M059J (cell line): Measurements from ENCODE around the gene HDAC10. TPM values are rescaled to one million over a fixed set of nuclear protein-coding genes. Genes with fewer than 3 reads are reported as not detected.
A peak's percentile ranks its signal among the peaks of the same experiment; 100 is the strongest.
"Not testable (repeated sequence)": the region's sequence is repeated elsewhere in the genome, so short reads cannot be mapped to it uniquely, and the experiment has no call there.

Source experiments
- DNase-seq: peaks from one replicate; pipeline ENCODE4 v3.0.0-alpha.2; 2012; ENCODE audit warnings: low read depth
- total RNA-seq: library from RNA; depleted of rRNA; stranded (reverse); fragments of >200 nt; shearing (Covaris generic); gene quantifications from 2 replicates; pipeline ENCODE4 v1.2.3, GENCODE V29; 2014

Gene HDAC10
- total RNA-seq, 1 experiment from 2014 or later, result 12.3 TPM

GRCh38 chr22:50285568-50286229 lies 34.6 kb upstream of the HDAC10 start:
- no peak for DNase-seq

- DNase-seq, result no peak
These were observed 33.4 kb upstream of the HDAC10 start for GRCh38 chr22:50284479-50284878.

GRCh38 chr22:50283821-50284220 lies 32.8 kb upstream of the HDAC10 start:
- no peak for DNase-seq

GRCh38 chr22:50282361-50283155 lies 31.5 kb upstream of the HDAC10 start:
- peak; percentile 79 for DNase-seq

- no peak for DNase-seq
These were observed 30.9 kb upstream of the HDAC10 start for GRCh38 chr22:50281957-50282356.

- DNase-seq, result no peak
These were observed 30.3 kb upstream of the HDAC10 start for GRCh38 chr22:50281384-50281760.

GRCh38 chr22:50280708-50281383 lies 29.8 kb upstream of the HDAC10 start:
- DNase-seq, result no peak

GRCh38 chr22:50280022-50280707 lies 29.1 kb upstream of the HDAC10 start:
- DNase-seq, result no peak

GRCh38 chr22:50278956-50279619 lies 28.0 kb upstream of the HDAC10 start:
- no peak for DNase-seq

- DNase-seq, result no peak
These were observed 27.4 kb upstream of the HDAC10 start for GRCh38 chr22:50278461-50278860.

- no peak for DNase-seq
These were observed 26.7 kb upstream of the HDAC10 start for GRCh38 chr22:50277761-50278160.

- no peak for DNase-seq
These were observed 25.1 kb upstream of the HDAC10 start for GRCh38 chr22:50276143-50276542.

- no peak for DNase-seq
These were observed 24.4 kb upstream of the HDAC10 start for GRCh38 chr22:50275181-50276055.

GRCh38 chr22:50274771-50275170 lies 23.7 kb upstream of the HDAC10 start:
- DNase-seq, result no peak

- DNase-seq, result peak; percentile 55
These were observed 23.2 kb upstream of the HDAC10 start for GRCh38 chr22:50274311-50274710.

GRCh38 chr22:50273781-50274180 lies 22.7 kb upstream of the HDAC10 start:
- DNase-seq, result not testable (repeated sequence)

GRCh38 chr22:50273352-50273751 lies 22.3 kb upstream of the HDAC10 start:
- DNase-seq, result not testable (repeated sequence)

GRCh38 chr22:50272044-50272802 lies 21.2 kb upstream of the HDAC10 start:
- peak; percentile 46 for DNase-seq

- DNase-seq, result peak; percentile 42
These were observed 20.5 kb upstream of the HDAC10 start for GRCh38 chr22:50271519-50271970.
